Cortex of kidney (tissue), 1 donor: Measurements from ENCODE around the gene SIK3.

Experiments used
- DNase-seq: peaks from one replicate; lab custom pipeline; 2025; lab: John Stamatoyannopoulos, UW

Gene SIK3

DNA sequence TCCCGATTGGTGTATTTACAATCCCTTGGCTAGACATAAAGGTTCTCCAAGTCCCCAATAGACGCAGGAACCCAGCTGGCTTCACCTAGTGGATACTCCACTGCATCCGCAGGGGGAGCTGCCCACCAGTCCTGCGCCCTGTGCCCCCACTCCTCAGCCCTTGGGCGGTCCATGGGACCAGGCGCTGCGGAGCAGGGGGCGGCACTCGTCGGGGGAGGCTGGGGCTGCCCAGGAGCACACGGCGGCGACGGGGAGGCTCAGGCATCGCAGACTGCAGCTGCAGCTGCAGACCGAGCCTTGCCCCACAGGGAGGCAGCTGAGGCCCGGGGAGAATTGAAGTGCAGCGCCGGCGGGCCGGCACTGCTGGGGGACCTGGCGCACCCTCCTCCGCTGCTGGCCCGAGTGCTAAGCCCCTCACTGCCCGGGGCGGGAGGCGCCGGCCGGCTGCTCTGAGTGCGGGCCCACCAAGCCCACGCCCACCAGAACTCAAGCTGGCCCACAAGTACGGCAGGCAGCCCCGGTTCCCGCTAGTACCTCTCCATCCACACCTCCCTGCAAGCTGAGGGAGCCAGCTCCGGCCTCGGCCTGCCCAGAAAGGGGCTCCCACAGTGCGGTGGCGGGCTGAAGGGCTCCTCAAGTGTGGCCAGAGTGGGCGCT, 12.2 kb upstream of the SIK3 start:
- no peak for DNase-seq

- DNase-seq, result no peak
Observed at GRCh38 chr11:117107701-117108590, 9.7 kb upstream of the SIK3 start.

- no peak for DNase-seq
Observed at GRCh38 chr11:117100556-117100955, 2.3 kb upstream of the SIK3 start.

DNA sequence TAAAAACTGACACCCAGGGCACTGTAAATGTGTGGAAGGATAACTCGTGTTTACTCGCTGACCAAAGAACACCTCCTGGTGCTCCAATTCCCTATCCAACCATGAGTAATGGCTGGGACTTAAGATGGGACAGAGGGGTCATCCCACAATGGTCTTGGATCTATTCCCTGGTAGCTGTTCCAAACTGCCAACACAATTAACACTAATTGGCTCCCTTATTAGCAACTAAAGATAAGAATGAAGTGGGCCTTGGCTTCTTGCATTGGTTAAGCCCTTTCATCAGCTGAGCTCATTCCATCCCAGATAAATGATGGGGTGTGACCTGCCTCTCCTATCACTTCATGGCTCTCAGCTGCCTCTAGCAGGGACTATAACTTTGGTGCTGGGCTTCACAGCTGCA, 1.5 kb upstream of the SIK3 start:
- no peak for DNase-seq

DNA sequence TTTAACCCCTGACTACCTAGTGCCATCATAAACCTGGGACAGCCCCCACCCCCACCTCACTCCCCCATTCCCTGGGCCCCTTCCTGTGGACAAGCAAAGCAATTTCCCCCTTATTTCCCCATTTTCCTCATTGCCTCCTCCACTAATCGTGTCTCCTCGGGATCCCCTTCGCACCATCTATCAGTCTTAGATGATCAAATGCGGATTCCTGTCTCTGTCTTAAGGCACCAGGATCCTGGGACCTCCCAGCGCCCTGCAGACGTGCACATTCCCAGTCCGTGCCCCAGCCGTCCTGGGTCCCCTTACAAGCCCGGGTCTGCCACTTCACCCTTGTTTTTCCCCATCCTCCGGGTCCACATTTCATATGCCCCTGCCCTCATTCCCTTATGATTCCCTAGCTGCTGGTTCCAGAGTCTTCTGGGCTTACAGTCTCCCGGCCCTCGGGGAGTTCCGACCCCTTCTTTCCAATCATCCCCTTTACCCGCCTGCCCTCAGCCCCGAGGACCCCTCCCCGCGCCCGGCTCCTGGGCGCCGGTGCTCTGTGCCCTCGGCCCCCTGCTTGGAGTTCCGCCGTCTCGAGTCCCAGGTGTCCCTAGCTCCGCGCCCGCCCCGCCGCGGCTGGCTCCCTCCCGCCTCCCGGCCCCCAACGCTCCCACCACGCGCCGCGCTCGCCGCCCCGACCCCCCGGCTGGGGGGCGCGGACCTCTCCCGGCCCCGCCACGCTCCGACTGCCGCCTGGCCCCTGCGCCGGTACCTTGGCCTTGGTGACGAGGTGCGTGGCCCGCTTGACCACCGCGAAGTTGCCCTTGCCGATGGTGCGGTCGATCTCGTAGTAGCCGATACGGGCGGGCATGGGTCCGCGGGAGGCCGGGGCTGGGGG, 599 bp downstream of the SIK3 start:
- DNase-seq, result peak; percentile 17

DNA sequence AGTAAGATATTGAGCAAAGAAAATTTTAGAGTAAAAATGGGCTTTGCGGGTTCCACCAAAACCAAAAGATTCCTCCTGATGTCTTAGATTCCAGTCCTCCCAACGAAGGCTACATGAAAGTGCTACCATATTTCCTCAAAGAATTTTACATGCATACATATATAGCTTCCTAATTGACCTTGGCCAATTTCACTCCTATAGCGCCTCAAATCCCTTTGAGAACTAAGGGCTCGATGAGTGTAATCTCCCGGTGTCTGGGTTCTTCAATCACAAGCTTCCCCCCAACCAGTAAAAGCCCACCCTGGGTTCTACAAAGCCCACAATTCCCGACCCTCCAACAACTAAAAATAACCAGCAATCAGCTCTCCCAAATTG, 1.2 kb downstream of the SIK3 start:
- no peak for DNase-seq

DNA sequence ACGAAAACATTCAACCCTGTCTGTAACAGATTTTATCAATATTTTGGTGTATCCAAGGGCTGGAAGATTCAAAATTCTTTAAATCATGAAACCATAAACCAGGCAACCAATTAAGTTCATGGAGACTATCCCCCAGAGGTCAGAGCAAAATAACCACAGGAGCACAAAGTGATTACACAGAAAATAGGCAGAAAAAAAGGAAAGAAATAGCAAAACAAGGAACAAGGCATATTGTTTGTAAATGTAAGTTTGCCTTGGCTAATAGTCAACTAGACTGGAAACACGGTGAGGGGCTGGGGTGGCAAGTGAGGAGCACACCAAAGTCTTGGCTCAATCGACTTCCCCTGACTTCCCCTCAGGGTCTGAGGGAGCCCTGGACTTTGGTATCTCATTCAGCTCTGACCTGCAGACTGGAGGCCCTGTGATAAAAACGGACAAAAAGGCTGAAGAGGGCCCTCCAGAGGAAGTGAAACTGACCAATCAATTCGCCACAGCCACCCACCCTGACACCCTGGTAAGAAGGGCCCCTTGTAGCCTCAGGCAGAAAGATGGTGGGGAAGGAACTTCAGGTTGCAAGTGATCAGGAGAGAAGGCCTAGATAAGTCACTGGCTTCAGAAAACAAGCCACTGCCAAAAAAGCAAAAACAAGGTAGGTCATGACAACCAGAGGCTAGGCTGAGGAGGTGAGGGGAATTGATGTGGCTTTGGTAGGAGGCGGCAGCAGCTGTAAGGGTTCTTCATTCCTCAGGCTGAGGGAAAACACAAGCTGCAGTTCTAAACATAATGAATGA, 1.8 kb downstream of the SIK3 start:
- DNase-seq, result no peak

GRCh38 chr11:117095284-117096161, 2.7 kb downstream of the SIK3 start:
- DNase-seq, result no peak

GRCh38 chr11:117094776-117095175, 3.5 kb downstream of the SIK3 start:
- DNase-seq, result no peak

DNA sequence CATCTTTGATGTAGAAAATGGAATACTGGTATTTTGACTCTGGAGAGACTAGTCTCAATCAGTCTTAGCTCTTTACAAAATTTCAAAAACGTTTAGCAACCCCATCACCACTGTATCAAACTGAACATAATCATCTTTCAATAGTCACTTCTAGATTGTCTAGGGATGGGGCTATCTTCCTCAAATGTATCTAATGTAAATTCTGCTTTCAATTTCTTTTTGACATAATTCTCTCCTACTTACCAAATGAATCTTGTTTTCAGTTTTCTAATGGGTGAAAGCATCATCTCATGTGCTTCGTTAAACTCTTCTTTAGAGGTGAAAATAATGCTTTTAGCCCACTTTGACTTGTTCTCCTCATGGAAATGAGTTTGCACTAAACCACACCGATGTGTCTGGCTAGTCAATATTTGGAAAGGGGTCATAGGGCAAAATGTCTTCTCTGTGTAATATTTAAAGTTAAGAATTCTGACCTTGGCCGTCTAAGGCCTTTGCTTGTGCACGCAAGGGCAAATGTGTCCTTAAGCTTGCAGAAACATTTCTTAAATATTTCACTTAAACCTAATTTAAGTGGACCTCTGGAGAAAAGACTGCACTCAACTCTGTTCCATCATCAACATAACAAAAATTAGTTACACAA, 5.2 kb downstream of the SIK3 start:
- no peak for DNase-seq

- no peak for DNase-seq
Observed at GRCh38 chr11:117091753-117092477, 6.3 kb downstream of the SIK3 start.

- no peak for DNase-seq
Observed at GRCh38 chr11:117090111-117090706, 8.0 kb downstream of the SIK3 start.

GRCh38 chr11:117089685-117090084, 8.5 kb downstream of the SIK3 start:
- DNase-seq, result no peak

GRCh38 chr11:117087446-117087845, 10.8 kb downstream of the SIK3 start:
- no peak for DNase-seq

GRCh38 chr11:117084992-117085391, 13.2 kb downstream of the SIK3 start:
- no peak for DNase-seq

DNA sequence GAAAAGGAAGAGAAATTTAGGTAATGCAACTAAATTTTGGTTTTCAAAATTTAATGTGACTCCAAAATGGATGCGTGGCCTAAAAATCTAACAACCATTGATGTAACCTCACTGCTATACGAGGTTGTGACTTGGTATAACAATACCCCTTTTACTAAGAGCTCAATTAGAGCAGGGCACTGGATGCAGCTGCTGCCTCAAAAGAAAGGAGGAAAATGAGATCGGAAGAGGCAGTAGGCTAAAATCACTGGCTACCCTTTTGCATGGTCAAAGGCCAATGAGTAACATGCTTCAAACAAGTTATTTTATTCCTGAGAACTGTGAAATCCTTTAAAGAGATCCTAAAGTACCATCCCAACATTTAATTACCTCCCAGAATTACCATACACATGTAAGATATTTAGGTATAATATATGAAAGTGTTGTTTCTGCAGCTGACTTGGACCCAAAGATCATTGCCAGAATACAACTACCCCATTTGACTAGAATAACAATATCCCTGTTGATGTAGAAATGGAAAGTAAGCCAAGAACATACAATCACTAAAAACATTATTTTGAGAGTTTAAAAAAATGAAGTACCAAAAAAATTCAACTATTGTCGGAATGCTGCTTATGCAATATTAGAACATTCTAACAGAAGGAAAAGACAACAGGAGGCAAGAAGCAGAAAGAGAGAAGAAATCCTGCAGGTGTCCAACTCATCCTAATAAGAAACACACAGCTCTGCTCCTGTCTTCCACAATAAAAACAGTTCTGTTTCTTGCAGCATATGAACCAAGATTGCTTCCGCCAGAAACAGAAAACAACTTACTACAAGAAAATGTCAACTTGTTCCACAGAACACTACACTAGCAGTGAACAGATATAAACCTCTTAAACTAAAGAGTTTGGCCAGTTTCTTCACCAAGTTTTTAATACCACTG, 15.0 kb downstream of the SIK3 start:
- no peak for DNase-seq

DNA sequence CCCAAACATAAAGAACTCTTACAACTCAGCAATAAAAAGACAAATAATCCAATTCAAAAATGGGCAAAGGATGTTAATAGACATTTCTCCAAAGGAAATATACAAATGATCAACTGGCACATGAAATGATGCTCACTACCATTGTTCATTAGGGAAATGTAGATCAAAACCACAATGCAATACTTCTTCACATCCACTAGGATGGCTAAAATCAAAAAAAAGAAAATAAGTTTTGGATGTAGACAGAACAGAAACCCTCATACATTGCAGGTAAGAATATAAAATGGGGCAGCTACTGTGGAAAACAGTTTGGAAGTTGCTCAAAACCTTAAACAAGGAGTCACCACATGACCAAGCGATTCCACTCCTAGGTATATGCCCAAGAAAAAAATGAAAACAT, 16.3 kb downstream of the SIK3 start:
- no peak for DNase-seq

GRCh38 chr11:117080370-117080769, 17.9 kb downstream of the SIK3 start:
- no peak for DNase-seq
